ENCODE data around the gene C2CD3. TPM values are rescaled to one million over a fixed set of nuclear protein-coding genes. Genes with fewer than 3 reads are reported as not detected.

C2CD3 gene
- total RNA-seq, 1 experiment from 2014 or later = 18.7 TPM

GRCh38 chr11:74037309-74037708, 133.5 kb downstream of the C2CD3 start:
- Mint-ChIP-seq H3K36me3 (peaks cover 10% of the 10 kb centered on the region; the same call in 1 of the 2 replicates), H3K4me1 (no peaks in the 10 kb centered on the region), H3K27me3 (ENCODE audit: low read depth) (no peaks in the 10 kb centered on the region), H3K9me3 (no peaks in the 10 kb centered on the region), H3K27ac (no peak overlapping the region), H3K4me3 (no peak overlapping the region)
- ChIA-PET CTCF (no interaction called here), POLR2A (no interaction called here)
- DNase-seq (ENCODE audit: low spot score) = no peak
- ATAC-seq = no peak
- TF ChIP-seq GTF2I (CRISPR knock-in tag; conservative IDR thresholded peaks at IDR 0.05) = no peak
- no peak for TF ChIP-seq RELA (CRISPR knock-in tag; IDR thresholded peaks at IDR 0.05; ENCODE audit: borderline replicate concordance)
- TF ChIP-seq ATF2 (CRISPR knock-in tag; IDR thresholded peaks at IDR 0.05; ENCODE audit: borderline replicate concordance, low read depth) = no peak
- no peak for TF ChIP-seq IRF1 (CRISPR knock-in tag; IDR thresholded peaks at IDR 0.05)
- TF ChIP-seq ZNF138 (CRISPR knock-in tag; conservative IDR thresholded peaks at IDR 0.05) = no peak
- no peak for TF ChIP-seq RORB (CRISPR knock-in tag; IDR thresholded peaks at IDR 0.05)
- no peak for TF ChIP-seq ATF6 (CRISPR knock-in tag; IDR thresholded peaks at IDR 0.05)
- no peak for TF ChIP-seq ZNF425 (CRISPR knock-in tag; conservative IDR thresholded peaks at IDR 0.05)
- TF ChIP-seq CTCF (IDR thresholded peaks at IDR 0.05) = no peak
- no peak for TF ChIP-seq E2F5 (CRISPR knock-in tag; IDR thresholded peaks at IDR 0.05)
- TF ChIP-seq MLX (CRISPR knock-in tag; IDR thresholded peaks at IDR 0.05) = no peak
- no peak for TF ChIP-seq ZNF121 (CRISPR knock-in tag; IDR thresholded peaks at IDR 0.05)
- no peak for TF ChIP-seq EMX1 (CRISPR knock-in tag; IDR thresholded peaks at IDR 0.05)
- no peak for TF ChIP-seq NR1H2 (CRISPR knock-in tag; IDR thresholded peaks at IDR 0.05)

GRCh38 chr11:74035264-74035663, 135.5 kb downstream of the C2CD3 start:
- Mint-ChIP-seq H3K27me3 (ENCODE audit: low read depth) (no peaks in the 10 kb centered on the region), H3K36me3 (no peaks in the 10 kb centered on the region; the same call in 1 of the 2 replicates), H3K27ac (no peak overlapping the region), H3K4me3 (no peak overlapping the region), H3K9me3 (no peaks in the 10 kb centered on the region), H3K4me1 (no peaks in the 10 kb centered on the region)
- POLR2A ChIA-PET = no interaction called here
- CTCF ChIA-PET = no interaction called here
- no peak for DNase-seq (ENCODE audit: low spot score)
- ATAC-seq = no peak
- TF ChIP-seq PREB (CRISPR knock-in tag; IDR thresholded peaks at IDR 0.05; ENCODE audit: borderline replicate concordance) = no peak
- no peak for TF ChIP-seq EMX1 (CRISPR knock-in tag; IDR thresholded peaks at IDR 0.05)
- no peak for TF ChIP-seq ZNF512 (CRISPR knock-in tag; IDR thresholded peaks at IDR 0.05; ENCODE audit: borderline replicate concordance)
- no peak for TF ChIP-seq OVOL2 (CRISPR knock-in tag; IDR thresholded peaks at IDR 0.05; ENCODE audit: borderline replicate concordance)
- TF ChIP-seq FOXP1 (CRISPR knock-in tag; IDR thresholded peaks at IDR 0.05; ENCODE audit: borderline replicate concordance) = no peak
- TF ChIP-seq SMAD4 (CRISPR knock-in tag; IDR thresholded peaks at IDR 0.05) = no peak
- no peak for TF ChIP-seq USF1 (CRISPR knock-in tag; IDR thresholded peaks at IDR 0.05)
- TF ChIP-seq JAZF1 (CRISPR knock-in tag; IDR thresholded peaks at IDR 0.05) = no peak
- TF ChIP-seq ATF1 (CRISPR knock-in tag; IDR thresholded peaks at IDR 0.05) = no peak
- no peak for TF ChIP-seq PRRX2 (CRISPR knock-in tag; IDR thresholded peaks at IDR 0.05)

All from WTC11 (cell line).